Stimulated activated CD4-positive, alpha-beta T cell treated with anti-CD3 and anti-CD28 coated beads, Interleukin-4, amount 100 ng/mL, for 4 hours (primary cell): Measurements from ENCODE around the gene CRB3.
"Not testable (repeated sequence)": the region's sequence is repeated elsewhere in the genome, so short reads cannot be mapped to it uniquely, and the experiment has no call there.

Experiments used
- DNase-seq, 2 experiments: peaks; one replicate each; pipeline ENCODE4 v3.0.0-alpha.2; 2020

CRB3 gene, protein sequence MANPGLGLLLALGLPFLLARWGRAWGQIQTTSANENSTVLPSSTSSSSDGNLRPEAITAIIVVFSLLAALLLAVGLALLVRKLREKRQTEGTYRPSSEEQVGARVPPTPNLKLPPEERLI

DNA sequence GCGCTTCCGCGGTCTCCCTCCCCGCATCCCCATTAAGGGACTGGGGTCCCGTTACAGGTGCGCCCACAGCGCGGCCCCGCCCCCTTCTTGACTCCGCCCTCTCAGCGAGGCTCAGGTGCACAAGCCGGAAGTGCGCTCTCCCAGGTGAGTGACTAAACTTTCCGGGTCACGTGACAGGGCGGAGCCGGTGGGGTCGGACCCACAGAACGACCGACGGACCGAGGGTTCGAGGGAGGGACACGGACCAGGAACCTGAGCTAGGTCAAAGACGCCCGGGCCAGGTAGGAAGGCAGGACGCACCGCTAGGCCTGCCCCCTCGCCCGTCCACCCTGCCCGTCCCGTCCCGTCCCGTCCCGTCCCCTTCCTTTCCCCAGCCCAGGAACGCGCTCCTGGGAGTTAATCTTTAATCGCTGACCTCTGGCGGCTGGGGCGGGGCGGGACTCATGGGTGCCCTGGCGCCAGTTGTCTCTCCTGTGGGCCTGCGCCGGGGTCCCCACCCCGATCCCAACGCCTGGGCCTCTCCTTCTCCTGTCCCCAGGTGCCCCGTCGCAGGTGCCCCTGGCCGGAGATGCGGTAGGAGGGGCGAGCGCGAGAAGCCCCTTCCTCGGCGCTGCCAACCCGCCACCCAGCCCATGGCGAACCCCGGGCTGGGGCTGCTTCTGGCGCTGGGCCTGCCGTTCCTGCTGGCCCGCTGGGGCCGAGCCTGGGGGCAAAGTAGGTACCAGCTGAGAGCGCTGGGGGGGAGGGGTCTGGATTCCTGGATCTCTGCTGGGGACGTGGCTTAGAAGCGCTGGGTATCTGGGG lies at the start of gene CRB3:
CRB3 (plus strand) TSS at position 202 of the 804 bp plus-strand sequence; CDS start at position 633, 431 bp downstream.
- peak; percentile 41 to 63 for DNase-seq

DNA sequence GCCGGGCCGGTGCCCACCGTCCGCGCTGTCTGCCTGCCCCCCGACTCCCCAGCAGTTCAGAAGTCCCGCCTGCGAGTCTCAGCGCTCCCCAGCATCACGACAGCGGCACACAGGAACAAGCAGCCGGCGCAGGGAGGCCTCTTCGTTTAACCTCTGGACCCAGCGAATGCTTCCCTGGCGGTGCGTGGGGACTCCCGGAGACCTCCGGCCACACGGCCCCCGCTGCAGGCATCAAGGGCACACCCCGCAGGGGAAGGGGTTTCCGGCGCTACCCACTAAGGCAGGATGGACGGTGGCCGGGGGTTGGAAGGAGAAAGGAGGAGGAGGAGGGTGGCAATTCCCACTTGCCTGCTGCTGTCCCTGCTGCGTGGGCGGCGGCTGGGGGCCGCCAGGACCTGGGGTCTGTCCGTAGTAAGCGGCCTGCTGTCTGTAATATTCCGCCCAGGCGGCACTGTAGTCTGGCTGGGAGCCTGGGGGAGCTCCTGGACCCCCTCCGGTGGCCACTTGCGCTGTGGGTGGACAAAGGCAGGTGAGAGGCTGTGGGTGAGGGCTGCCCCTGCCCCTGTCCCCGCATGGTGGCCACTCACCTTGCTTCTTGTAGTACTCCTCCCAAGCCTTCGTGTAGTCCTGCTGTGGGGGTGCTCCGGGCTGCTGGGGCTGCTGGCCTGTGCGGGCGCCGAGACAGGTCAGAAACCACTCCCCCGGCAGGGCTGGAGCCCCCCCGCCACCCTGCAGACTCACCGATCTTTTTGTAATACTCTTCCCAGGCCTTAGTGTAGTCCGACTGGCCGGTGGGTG lies 49.1 kb upstream of the CRB3 start:
- DNase-seq: no peak

DNA sequence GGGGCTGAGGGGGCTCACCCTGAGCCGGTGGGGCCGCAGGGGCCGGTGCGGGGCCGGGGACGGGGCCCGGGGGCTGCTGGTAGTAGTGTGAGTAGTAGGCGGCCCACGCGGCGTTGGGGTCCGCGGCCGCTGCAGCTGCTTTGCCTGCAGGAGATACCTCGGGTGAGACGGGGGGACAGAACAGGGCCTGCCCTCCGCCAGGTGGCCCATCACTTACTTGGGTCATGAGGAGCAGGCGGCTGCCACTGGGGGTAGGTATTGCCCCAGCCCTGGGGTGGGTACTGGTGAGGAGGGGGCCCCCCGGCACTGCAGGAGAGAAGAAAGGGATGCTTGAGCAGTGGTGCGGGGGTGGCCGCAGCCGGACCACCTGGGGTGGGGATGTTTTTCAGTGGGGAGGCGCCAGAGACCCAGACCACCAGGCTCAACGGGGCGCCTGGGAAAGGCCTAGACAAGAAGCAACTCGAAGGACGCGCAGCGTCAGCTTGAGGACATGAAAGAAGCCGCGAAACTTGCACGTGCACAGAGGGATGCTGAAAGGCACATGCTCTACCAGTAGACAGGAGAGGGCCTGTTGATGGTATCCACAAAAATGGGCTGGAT lies 48.4 kb upstream of the CRB3 start:
- DNase-seq: no peak

DNA sequence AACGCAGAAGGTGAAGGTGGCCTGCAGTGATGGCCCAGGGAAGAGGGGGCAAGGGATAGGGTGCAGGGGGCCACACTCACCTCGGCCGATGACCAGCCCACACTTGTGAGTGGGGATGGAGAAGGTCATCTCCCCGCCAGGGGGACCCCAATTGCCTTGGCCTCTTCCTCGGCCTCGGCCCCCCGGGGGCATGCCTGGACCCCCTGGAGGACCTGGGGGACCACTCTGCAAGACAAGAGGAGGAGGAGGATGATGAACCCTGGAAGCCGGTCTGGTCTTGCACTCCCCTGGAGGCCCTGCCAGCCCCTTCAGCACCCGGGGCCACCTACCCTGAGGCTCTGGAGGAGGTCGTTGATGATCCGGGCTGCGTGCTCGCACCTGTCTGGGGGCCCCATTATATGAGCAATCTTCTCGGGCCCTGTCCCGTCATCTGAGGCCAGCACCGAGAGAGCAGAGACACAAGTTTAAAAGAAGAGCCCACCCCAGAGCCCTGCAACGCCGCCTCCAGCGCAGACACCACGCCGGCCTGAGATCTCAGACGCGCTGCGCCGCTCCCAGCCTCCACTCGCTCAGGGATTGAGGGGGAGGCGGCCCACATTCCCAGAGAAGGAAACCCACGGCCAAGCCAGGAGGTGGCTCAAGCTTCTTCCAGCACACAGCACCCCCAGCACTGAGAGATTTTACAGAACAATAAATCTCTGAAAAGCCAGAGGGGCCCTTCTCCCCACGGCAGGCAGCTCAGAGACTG lies 47.2 kb upstream of the CRB3 start:
- no peak for DNase-seq

DNA sequence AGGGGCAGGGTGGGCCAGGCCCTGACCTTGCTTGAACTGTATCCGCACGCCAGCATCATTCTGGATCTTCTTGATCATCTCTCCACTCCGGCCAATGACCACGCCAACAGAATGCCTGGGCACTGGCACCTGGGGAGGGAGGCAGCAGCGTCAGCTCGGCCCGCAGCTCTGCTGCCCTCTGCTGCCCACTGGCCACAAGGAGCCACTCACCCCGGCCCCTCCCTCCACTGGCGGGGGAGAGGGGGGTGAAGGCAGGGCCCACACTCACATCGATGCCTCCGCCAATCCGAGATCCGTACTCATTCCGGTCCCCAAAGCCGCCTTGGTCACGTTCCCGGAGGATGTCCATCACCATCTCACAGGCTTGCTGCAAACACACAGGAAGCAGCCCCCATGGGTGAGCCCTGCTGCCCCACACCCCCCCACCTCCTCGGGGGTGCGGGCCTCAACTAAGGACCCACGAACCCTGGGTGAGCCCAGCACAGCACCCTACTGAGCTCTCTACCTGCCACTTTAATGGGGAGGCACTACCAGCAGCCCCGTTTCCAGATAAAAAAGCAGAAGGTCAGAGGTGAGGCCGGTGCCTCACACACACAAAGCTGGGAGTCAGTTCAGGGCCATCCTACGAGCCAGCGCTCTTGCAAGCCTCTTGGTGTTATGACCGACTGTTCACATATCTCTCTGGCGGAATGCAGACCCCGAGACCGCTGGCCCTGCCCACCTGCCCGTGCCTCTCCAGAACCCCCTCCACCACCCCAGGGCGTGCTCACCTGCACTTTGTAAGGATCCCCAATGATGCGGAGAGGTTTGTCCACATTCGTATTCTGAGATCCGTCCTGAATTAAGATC lies 46.1 kb upstream of the CRB3 start:
- no peak for DNase-seq

DNA sequence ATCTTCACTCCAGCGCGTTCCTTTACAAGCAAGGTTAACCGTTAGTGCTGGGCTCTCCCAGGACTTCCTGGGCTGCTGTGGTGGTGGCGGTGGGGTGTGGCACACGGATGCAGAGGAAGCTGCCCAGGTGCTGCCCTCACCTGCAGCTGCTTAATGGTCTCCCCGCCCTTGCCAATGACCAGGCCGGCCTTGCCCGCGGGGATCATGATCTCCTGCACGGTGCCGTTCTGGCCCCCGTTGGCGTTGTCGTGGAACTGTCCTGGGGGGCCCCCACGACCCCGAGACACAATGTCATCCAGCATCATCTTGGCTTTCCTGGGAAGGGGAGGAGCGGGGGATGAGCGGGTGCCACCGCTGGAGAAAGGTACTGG lies 45.5 kb upstream of the CRB3 start:
- no peak for DNase-seq

DNA sequence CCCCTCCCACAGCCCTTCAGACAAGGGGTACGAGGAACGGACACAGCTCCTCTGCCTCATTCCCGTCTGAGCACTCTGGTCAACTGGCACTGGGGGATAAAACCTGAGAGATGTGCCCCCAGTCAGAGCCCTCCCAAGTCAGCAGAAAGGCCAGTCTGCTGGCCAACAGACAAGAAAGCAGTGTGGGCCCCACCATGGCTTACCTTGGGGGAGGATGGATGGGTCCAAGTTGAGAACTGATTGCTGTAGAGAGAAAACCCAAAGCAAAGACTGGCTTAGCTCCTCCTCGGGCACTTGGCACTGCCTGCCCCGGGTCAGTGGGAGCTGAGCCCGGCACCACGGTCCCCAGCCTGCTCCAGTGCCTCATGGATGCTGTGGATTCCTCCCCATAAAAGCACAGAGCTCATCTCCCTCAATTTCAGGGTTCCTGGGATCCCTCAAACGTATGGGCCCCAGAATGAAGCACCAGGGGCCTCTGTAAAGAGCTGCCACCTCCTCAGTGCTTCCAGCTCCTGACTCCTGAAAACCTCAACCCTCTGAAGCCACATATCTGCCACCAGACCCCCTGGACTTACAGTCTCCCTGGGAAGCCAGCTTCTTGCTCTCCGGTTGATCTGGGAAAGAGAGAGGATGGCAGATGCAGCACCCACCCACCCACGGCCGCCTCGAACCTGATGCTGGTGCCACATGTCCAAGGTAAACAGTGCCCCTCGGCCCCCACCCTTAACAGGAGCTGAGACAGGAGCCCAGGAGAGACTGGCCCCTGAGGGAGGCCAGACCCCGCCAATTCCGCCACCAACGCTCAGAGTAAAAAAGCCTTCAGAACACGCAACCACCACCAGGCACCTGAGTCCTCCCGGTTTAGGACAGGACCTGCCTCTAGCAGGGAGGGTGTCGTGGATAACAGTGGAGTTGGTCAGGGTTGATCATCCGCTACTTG lies 42.7 kb upstream of the CRB3 start:
- DNase-seq: no peak

DNA sequence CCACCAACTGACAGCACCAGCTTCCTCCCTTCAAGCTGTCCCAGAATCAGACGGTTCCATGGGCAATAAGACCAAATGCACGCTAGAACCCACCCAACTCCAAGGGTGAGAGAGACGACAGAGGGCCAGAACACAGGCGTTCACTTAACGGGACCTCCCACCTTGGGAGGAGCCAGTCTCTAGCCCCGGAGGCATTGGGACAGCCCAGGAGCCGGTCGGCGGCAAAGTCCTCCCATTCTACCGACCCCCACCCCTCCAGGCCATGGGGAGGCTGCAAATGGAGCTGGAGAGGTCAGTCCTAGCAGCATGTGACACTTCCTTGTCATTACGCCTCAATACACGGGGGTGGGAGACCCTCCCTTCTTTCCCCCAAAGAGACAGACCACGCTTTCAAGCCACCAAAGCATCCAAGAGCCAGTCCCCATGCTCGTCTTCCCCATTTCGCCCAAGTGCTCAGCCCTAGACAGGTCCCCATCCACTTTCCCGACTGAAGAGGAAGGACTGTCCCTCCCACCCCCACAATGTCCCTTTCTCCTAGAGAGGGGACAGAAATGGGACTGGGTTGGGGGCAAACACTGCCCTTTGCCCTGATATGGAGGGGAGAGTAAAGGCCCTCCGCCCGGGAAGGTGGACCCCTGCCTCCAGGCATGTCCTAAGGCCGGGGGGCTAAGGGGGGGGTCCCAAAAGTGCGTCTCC lies 40.4 kb upstream of the CRB3 start:
- DNase-seq: peak; percentile 21 to 31

DNA sequence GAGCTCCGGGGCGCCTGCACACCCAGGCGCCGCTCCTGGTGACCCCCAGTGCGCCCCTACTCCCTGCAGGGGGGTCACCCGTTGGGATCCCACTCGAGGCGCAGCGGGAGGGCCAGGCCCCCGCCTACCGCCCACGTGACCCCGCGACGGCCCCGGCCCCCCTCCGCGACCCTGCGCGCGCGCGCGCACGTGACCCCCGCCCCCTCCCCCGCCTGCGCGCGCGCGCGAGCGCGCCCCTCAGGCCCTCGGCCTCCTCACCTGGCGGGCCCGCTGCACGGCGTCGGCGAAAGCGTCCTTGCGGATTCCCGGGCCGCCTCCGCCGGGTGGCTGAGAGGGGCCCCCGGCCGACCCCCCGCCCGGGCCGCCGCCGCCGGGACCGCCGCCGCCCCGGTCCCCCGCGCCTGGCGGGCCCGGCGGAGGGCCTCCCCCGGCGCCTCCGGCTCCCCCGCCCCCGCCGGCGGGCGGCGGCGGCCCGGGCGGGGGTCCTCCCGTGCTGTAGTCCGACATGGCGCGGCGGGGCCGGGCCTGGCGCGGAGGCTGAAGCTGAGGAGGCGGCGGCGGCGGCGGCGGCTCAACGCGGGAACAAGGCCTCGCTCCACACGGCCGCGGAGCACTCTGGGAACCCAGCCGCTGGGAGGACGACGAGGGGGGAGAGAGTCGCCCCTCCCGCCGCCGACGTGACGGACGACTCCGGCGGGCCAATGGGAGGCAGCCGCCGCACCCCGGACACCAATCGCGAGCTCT lies 39.7 kb upstream of the CRB3 start, which contains the start of gene KHSRP:
KHSRP (minus strand) TSS at position 617 of the 744 bp plus-strand sequence; CDS start at position 507, 110 bp downstream.
- peak; percentile 40 to 53 for DNase-seq

DNA sequence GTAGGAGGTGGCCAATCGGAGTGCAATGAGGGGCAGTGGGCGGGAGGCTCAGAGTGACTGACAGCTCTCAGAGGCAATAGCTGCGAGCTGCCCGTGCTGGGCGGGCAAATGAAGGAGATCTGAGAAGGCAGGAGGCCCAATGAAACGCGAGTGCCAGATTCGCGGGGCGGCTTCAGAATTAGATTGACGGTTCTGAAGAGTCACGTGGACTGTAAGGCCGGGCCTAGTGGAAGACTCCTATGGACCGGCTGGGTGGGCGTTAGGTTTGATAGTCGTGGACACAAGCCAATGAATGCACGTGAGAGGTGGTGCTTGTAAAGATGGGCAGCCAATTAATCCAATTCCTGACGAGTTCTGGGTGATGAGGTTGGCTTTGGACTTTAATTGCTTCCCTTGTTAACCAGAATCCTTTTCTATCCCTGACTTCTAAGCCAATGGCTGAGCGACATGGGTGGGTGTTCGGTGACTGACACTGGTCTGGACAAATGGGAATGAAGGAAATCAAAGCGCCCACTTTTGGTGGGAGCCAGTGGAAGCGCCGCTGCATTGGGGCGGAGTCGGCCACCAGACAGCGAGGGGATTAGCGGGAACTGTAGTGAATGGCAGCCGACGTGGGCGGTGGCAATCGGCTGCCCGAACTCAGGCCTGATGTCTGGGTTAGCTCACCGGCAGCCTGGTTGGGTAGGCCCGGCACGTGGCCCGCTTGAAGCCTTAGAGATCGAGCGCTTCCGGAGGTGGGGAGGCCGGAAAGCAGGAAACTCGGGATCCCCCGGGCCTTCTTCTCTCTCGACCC lies 38.9 kb upstream of the CRB3 start:
- peak; percentile 97 to 100 for DNase-seq

DNA sequence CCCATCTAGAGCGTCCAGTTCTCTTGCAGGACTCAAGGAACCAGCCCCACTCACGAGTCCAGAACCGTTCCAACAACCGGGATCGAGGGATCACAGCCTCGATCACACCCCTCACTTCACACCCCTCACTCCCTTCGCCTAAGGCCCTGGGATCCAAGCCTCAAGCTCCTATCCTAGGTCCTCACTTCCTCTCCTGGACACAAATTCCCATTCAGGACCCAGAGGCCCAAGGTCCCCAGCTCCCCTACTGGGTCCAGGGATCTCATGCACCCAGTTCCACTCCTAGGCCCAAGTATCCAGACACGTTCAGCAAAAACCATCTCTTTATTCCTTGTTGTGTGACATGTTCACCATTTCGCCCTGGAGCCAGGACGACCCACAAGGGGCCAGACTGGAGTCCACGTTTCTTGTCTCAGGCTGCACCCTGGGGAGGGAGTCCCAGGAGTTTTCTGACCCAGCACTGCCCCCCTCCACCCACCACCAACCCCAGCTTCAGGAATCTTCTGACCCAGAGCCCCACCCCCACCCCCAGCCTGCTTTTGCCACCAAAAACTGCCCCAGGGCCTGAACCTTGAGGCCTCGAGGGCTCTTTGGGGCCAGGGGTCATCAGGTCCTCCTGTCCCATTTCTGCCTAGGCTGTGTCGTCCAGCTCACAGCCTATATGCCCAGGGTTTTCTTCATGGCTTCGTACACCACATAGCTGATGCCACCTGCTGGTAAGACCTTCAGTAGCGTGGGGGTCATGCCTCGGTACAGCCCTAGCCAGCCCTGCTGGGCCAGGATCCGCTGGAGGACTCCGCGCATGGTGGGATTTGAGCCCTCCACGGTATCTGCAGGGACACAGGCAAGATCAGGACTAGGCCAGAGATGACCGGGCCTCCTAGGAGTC lies 38.1 kb upstream of the CRB3 start:
- no peak for DNase-seq

DNA sequence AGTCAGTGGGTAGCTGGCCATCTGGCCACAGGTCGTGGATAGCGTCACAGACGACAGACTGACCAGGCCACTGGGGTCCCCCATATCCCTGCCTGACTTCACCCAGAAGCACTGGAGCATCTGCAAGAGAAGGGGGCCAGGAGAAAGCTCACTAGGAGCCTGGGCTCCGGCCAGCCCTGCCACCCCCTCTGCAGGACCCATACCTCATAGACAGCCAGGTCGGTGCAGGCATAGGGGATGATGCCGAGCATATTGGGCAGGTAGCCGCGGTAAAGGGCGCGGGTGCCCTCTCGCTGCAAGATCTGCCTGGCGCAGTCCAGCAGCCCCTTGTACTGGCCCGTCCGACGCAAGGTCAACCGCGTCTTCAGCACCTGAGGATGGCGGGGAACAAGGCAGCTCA lies 36.9 kb upstream of the CRB3 start:
- no peak for DNase-seq

DNA sequence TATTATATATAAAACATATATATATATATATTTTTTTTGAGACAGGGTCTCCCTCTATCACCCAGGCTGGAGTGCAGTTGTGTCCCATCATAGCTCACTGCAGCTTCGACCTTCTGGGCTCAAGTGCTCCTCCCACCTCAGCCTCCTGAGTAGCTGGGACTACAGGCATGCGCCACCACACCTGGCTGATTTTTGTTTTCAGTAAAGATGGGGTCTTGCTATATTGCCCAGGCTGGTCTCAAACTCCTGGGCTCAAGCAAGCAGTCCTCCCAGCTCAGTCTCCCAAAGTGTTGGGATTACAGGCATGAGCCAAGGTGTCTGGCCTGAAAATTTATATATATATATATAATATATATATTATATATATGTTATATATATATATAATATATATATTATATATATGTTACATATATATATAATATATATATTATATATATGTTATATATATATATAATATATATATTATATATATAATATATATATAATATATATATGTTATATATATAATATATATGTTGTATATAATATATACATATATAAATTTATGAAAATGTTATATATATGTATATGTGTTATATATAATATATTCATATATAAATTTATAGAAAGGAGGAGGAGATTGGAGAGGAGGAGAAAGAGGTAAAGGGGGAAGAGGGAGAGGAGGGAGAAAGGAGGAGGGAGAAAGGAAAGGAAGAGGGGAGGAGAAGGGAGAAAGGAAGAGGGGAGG lies 35.2 kb upstream of the CRB3 start:
- DNase-seq: not testable (repeated sequence)

DNA sequence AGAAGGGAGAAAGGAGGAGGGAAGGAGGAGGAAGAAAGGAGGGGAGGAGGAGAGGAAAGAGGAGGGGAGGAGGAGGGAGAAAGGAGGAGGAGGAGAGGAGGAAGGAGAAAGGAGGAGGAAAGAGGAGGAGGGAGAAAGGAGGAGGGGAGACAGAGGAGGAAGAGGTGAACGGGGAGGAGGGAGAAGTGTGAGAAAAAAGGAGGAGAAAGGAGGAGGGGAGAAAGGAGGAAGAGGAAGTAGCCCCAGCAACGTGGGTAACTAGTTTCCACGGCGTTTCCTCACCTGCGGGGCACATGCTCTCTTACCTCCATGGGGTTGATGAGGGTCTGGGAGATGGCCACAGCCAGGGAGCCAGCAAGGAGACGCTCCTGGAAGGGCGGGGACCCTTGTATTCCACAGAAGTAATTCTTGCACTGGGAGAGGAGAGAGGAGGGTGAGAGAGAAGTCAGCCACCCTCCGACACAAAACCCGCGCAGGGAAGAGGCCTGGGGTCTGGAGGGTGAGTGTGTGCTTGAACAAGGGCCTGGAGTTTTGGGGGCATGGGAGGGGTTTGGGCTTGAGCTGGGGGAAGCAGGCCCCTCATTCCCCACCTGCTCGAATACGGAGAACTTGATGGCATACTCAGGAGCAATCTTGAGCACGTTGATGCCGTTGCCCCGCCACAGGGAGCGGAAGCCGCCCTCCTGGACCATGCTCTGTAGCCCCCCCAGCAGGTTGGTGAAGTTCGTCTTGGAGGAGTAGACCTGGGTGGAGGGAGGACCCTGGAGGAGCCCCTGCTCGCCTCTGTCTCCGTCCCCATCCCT lies 34.5 kb upstream of the CRB3 start:
- no peak for DNase-seq

DNA sequence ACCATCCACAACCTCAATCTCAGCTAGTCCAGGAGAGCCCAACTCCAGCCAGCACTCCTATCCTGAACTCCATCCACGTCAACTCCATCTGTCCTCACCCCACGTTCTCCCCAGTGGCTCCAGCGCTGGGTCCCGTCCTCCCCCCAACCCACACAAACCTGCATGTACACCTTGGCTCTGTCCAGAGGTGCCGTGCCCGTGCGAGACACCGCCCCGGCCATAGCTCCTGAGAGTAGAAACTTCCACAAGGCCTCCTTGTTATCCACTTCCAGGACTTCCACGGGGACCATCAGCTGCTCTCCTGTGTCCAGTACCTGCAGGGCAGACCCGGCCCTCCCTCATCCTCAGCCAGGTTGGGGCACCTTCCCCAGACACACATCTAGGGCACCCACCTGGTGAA lies 32.2 kb upstream of the CRB3 start:
- no peak for DNase-seq

DNA sequence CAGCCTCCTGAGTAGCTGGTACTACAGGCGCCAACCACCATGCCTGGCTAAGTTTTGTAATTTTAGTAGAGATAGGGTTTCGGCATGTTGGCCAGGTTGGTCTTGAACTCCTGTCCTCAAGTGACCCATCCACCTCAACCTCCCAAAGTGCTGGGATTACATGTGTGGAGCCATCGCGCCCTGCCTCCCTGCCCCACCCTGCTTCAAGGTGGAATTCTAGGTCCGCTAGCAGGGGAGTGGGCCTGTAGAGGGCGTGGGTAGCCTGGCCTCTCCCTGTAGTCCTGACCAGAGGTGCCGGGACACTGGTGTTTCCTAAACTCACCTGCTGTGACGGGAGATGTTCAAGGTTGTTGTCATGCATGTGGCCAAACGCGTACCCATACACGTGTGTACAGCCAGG lies 30.9 kb upstream of the CRB3 start:
- DNase-seq: no peak
